SU-DHL-6 (cell line): ENCODE results near the gene MNDA.
A peak's percentile ranks its signal among the peaks of the same experiment; 100 is the strongest.

Source experiments
- H2AFZ ChIP-seq: fragments of 200-600 bp; sonication (generic); 2 replicates; pipeline ENCODE4 v1.6.1; 2014; ENCODE audit warnings: low read depth, mild to moderate bottlenecking, moderate library complexity, mixed read lengths, antibody characterized with exemption, low read length; ENCODE audit not compliant: severe bottlenecking
- H3F3A ChIP-seq: fragments of 200-600 bp; shearing (Covaris generic); 2 replicates; pipeline ENCODE4 v1.6.0; 2016; ENCODE audit warnings: antibody characterized with exemption, mild to moderate bottlenecking; ENCODE audit not compliant: insufficient read depth
- H3K27ac ChIP-seq: fragments of 200-600 bp; sonication (generic); 2 replicates; pipeline ENCODE4 v1.5.1; 2016; ENCODE audit warnings: low read depth, mild to moderate bottlenecking, low read length, moderate library complexity, mixed read lengths
- H3K27me3 ChIP-seq: fragments of 200-600 bp; sonication (generic), shearing (Covaris generic); 2 replicates; pipeline ENCODE4 v1.6.0; 2014; ENCODE audit warnings: mild to moderate bottlenecking, low read length
- H3K36me3 ChIP-seq: fragments of 200-600 bp; sonication (generic); 2 replicates; pipeline ENCODE4 v1.6.1; 2014; ENCODE audit warnings: mild to moderate bottlenecking, low read length, mixed read lengths
- H3K4me2 ChIP-seq: fragments of 300-600, 200-600 bp; shearing (Covaris generic), sonication (generic); 2 replicates; pipeline ENCODE4 v1.6.0; 2014; ENCODE audit warnings: low read length, low read depth, mild to moderate bottlenecking; ENCODE audit not compliant: poor library complexity, severe bottlenecking
- H3K4me3 ChIP-seq: fragments of 200-600 bp; sonication (generic); 2 replicates; pipeline ENCODE4 v1.5.1; 2014; ENCODE audit warnings: antibody characterized with exemption, low read length, mild to moderate bottlenecking, mixed read lengths; ENCODE audit not compliant: insufficient read depth, poor library complexity, severe bottlenecking
- H3K79me2 ChIP-seq: fragments of 200-600 bp; sonication (generic); 2 replicates; pipeline ENCODE4 v1.6.1; 2014; ENCODE audit warnings: mild to moderate bottlenecking, low read length, moderate library complexity; ENCODE audit not compliant: insufficient read depth
- H3K9ac ChIP-seq: fragments of 200-600 bp; sonication (generic); 2 replicates; pipeline ENCODE4 v1.7.0; 2014; ENCODE audit warnings: mild to moderate bottlenecking, low read length
- H3K9me2 ChIP-seq: fragments of 200-600 bp; sonication (generic); replicated peaks from 2 replicates; pipeline ENCODE4 v1.6.1; 2014; ENCODE audit warnings: low read length; ENCODE audit not compliant: insufficient read depth
- H3K9me3 ChIP-seq: fragments of 200-600 bp; sonication (generic); 2 replicates; pipeline ENCODE4 v1.6.1; 2014; ENCODE audit warnings: low read length, mixed read lengths; ENCODE audit not compliant: insufficient read depth
- H4K20me1 ChIP-seq: fragments of 200-600 bp; sonication (generic); 2 replicates; pipeline ENCODE4 v1.6.1; 2014; ENCODE audit warnings: low read depth, mild to moderate bottlenecking, antibody characterized with exemption, low read length, moderate library complexity, mixed read lengths
- CTCF ChIP-seq: fragments of 200-600 bp; sonication (generic); IDR thresholded peaks from one replicate; pipeline ENCODE4 v1.5.1; 2017; ENCODE audit warnings: antibody characterized with exemption, mild to moderate bottlenecking, low read length, moderate library complexity; ENCODE audit not compliant: insufficient read depth, poor library complexity, severe bottlenecking
- EZH2phosphoT487 ChIP-seq: fragments of 200-600 bp; sonication (generic), shearing (Covaris generic); conservative IDR thresholded peaks from 2 replicates; pipeline ENCODE4 v1.6.1; 2018; ENCODE audit warnings: mild to moderate bottlenecking, antibody characterized with exemption, low read length, moderate library complexity, mixed read lengths

Gene MNDA

GRCh38 chr1:158830904-158831507, at the start of gene MNDA:
Gene MNDA (plus strand): TSS chr1:158831351. CDS start chr1:158842154, 10,803 bp downstream.
- peaks cover 5% of the 10 kb centered on the region; the same call in 1 of the 2 replicates for H3K9me3 ChIP-seq
- no peak within 1 kb of the TSS for H3K27ac ChIP-seq
- H3K9ac ChIP-seq: no peak within 1 kb of the TSS
- H3K4me2 ChIP-seq: no peak within 1 kb of the TSS
- H3K79me2 ChIP-seq: no peaks in the 10 kb centered on the region
- H3K4me3 ChIP-seq: no peak within 1 kb of the TSS
- no peaks in the 10 kb centered on the region for H3F3A ChIP-seq
- no peaks in the 10 kb centered on the region for H3K36me3 ChIP-seq
- no peaks in the 10 kb centered on the region for H3K9me2 ChIP-seq
- TF ChIP-seq CTCF (no peak), EZH2phosphoT487 (no peak)
- no peaks in the 10 kb centered on the region for H3K27me3 ChIP-seq
- no peaks in the 10 kb centered on the region for H4K20me1 ChIP-seq
- H2AFZ ChIP-seq: no peak within 1 kb of the TSS

GRCh38 chr1:158793604-158794003, 37.5 kb upstream of the MNDA start:
- Histone ChIP-seq H3K79me2 (no peaks in the 10 kb centered on the region), H3K4me3 (no peak overlapping the region), H3K9me2 (no peaks in the 10 kb centered on the region), H3F3A (no peaks in the 10 kb centered on the region), H3K4me2 (no peak overlapping the region), H4K20me1 (no peaks in the 10 kb centered on the region), H3K9ac (no peak overlapping the region), H3K27ac (no peak overlapping the region), H2AFZ (no peak overlapping the region), H3K27me3 (no peaks in the 10 kb centered on the region), H3K9me3 (no peaks in the 10 kb centered on the region), H3K36me3 (no peaks in the 10 kb centered on the region)
- TF ChIP-seq CTCF: peak; percentile 59
- no peak for TF ChIP-seq EZH2phosphoT487

GRCh38 chr1:158794247-158794646, 36.9 kb upstream of the MNDA start:
- H3K4me2 ChIP-seq: no peak overlapping the region
- H3F3A ChIP-seq: no peaks in the 10 kb centered on the region
- H3K9me3 ChIP-seq: no peaks in the 10 kb centered on the region
- no peaks in the 10 kb centered on the region for H3K36me3 ChIP-seq
- no peaks in the 10 kb centered on the region for H3K27me3 ChIP-seq
- H3K79me2 ChIP-seq: no peaks in the 10 kb centered on the region
- no peak overlapping the region for H3K27ac ChIP-seq
- H3K9me2 ChIP-seq: no peaks in the 10 kb centered on the region
- H3K9ac ChIP-seq: no peak overlapping the region
- no peak for TF ChIP-seq EZH2phosphoT487
- no peak overlapping the region for H2AFZ ChIP-seq
- no peaks in the 10 kb centered on the region for H4K20me1 ChIP-seq
- H3K4me3 ChIP-seq: no peak overlapping the region

GRCh38 chr1:158798531-158798930, 32.6 kb upstream of the MNDA start:
- Histone ChIP-seq H3K9me2 (no peaks in the 10 kb centered on the region), H2AFZ (no peak overlapping the region), H3K9me3 (no peaks in the 10 kb centered on the region), H3K4me2 (no peak overlapping the region), H3K79me2 (no peaks in the 10 kb centered on the region), H3K9ac (no peak overlapping the region), H4K20me1 (no peaks in the 10 kb centered on the region), H3K36me3 (no peaks in the 10 kb centered on the region), H3K4me3 (no peak overlapping the region), H3K27ac (no peak overlapping the region), H3K27me3 (no peaks in the 10 kb centered on the region), H3F3A (no peaks in the 10 kb centered on the region)
- TF ChIP-seq EZH2phosphoT487 (no peak), CTCF (no peak)
